IPS-15b (cell line): Measurements from ENCODE around the gene PAX2.
"Not testable (repeated sequence)": the region's sequence is repeated elsewhere in the genome, so short reads cannot be mapped to it uniquely, and the experiment has no call there.

Experiments
- H3K27me3 ChIP-seq: one replicate; pipeline ENCODE4 v1.6.1; 2013; ENCODE audit warnings: low read length; ENCODE audit not compliant: control insufficient read depth, insufficient read depth
- H3K36me3 ChIP-seq: one replicate; pipeline ENCODE4 v1.6.1; 2013; ENCODE audit warnings: low read length; ENCODE audit not compliant: control insufficient read depth, insufficient read depth
- H3K4me1 ChIP-seq: one replicate; pipeline ENCODE4 v1.6.1; 2013; ENCODE audit warnings: mild to moderate bottlenecking, low read length; ENCODE audit not compliant: control insufficient read depth, insufficient read depth
- H3K4me3 ChIP-seq: one replicate; pipeline ENCODE4 v1.5.1; 2013; ENCODE audit warnings: low read depth, low read length
- H3K9ac ChIP-seq: one replicate; pipeline ENCODE4 v1.6.1; 2013; ENCODE audit warnings: low read depth, mild to moderate bottlenecking, low read length
- H3K9me3 ChIP-seq: one replicate; pipeline ENCODE4 v1.6.1; 2013; ENCODE audit warnings: mild to moderate bottlenecking, low read length; ENCODE audit not compliant: control insufficient read depth, insufficient read depth

Gene PAX2

GRCh38 chr10:100744987-100745881 lies at the start of gene PAX2:
Gene PAX2, plus strand, starts transcription at chr10:100745582. Its CDS starts 679 bp downstream, at chr10:100746261.
- Histone ChIP-seq H3K27me3 (peaks cover 89% of the 10 kb centered on the region), H3K9me3 (no peaks in the 10 kb centered on the region), H3K4me1 (peaks cover 6% of the 10 kb centered on the region), H3K36me3 (no peaks in the 10 kb centered on the region), H3K4me3 (peak within 1 kb of the TSS; percentile 41), H3K9ac (no peak within 1 kb of the TSS)

DNA sequence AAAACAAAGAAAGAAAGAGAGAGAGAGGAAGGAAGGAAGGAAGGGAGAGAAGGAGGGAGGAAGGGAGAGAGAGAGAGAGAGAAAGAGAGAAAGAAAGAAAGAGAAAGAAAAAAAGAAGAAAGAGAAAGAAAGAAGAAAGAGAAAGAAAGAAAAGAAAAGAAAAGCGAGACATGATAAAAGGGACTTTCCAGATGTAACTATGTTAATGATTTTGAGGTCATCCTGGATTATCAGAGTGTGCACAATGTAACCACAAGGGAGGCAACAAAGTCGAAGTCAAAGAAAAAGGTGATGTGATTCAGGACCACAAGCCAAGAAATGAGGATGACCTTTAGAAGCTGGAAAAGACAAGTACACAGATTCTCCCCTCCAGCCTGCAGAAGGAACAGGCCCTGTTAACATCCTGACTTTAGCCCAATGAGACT lies 48.9 kb upstream of the PAX2 start:
- H3K9me3 ChIP-seq = no peaks in the 10 kb centered on the region
- no peaks in the 10 kb centered on the region for H3K36me3 ChIP-seq
- no peaks in the 10 kb centered on the region for H3K4me1 ChIP-seq
- H3K9ac ChIP-seq = no peak overlapping the region
- peaks cover 29% of the 10 kb centered on the region for H3K27me3 ChIP-seq
- no peak overlapping the region for H3K4me3 ChIP-seq

GRCh38 chr10:100697070-100697469 lies 48.3 kb upstream of the PAX2 start:
- Histone ChIP-seq H3K36me3 (no peaks in the 10 kb centered on the region), H3K9ac (no peak overlapping the region), H3K9me3 (no peaks in the 10 kb centered on the region), H3K27me3 (peaks cover 23% of the 10 kb centered on the region), H3K4me1 (no peaks in the 10 kb centered on the region), H3K4me3 (no peak overlapping the region)

DNA sequence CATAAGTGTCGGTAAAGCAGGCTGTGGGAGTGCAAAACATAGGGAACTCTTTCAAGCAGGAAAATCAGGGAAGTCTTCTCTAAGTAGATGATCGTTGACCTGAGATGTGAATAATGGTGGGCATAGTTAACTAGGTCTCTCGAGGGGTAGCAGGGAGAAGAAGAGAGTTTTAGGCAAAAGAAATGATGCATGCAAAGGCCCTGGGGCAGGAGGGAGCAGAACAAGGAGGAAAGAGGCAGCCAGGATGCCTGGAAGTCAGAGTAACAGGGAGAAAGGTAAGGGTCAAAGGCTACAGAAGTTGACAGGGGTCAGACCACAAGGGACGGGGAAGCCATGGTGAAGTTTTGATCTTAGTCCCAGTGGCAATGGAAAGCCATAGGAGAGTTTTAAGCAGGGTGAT lies 47.8 kb upstream of the PAX2 start:
- Histone ChIP-seq H3K27me3 (peaks cover 20% of the 10 kb centered on the region), H3K9me3 (no peaks in the 10 kb centered on the region), H3K4me3 (no peak overlapping the region), H3K4me1 (no peaks in the 10 kb centered on the region), H3K36me3 (no peaks in the 10 kb centered on the region), H3K9ac (no peak overlapping the region)

DNA sequence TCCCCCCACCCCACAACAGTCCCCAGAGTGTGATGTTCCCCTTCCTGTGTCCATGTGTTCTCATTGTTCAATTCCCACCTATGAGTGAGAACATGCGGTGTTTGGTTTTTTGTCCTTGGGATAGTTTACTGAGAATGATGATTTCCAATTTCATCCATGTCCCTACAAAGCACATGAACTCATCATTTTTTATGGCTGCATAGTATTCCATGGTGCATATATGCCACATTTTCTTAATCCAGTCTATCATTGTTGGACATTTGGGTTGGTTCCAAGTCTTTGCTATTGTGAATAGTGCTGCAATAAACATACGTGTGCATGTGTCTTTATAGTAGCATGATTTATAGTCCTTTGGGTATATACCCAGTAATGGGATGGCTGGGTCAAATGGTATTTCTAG lies 43.7 kb upstream of the PAX2 start:
- not testable (repeated sequence) for H3K9me3 ChIP-seq

GRCh38 chr10:100705139-100705538 lies 40.2 kb upstream of the PAX2 start:
- Histone ChIP-seq H3K36me3 (no peaks in the 10 kb centered on the region), H3K9ac (no peak overlapping the region), H3K9me3 (no peaks in the 10 kb centered on the region), H3K4me3 (no peak overlapping the region), H3K27me3 (peaks cover 56% of the 10 kb centered on the region), H3K4me1 (peaks cover 2% of the 10 kb centered on the region)

More for the DNA sequence above, 43.7 kb upstream of the PAX2 start:
- not testable (repeated sequence) for H3K36me3 ChIP-seq, H3K4me1 ChIP-seq, H3K9ac ChIP-seq, H3K4me3 ChIP-seq
- H3K27me3 ChIP-seq = peaks cover 35% of the 10 kb centered on the region

DNA sequence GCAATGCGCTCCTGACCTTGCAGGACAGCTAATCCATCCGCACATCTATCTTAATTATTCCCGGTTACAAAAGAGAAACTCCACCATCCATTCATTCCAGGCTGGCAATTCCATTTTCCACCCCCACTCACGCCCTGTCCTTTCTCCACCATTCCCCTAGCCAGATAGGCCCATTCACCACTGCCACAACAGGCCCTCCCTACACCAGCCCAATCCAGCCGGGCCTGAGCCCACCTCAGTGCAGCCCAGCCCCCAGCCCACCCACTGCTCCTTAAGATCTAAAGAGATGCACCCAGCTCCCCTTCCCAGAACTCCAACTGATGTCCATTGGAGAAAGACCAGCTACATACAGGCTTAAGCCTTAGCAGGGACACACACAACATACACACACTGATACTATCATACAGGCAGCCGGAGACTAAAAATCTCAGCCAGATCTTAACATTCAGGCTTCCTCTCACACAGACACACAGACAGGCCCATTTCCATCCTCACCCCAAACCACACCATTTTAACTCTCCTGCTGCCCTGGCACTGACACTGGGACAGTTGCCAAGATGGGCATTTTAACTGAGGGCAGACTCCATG lies 38.0 kb upstream of the PAX2 start:
- no peaks in the 10 kb centered on the region for H3K36me3 ChIP-seq
- H3K4me3 ChIP-seq = no peak overlapping the region
- H3K27me3 ChIP-seq = peaks cover 71% of the 10 kb centered on the region
- H3K9ac ChIP-seq = no peak overlapping the region
- H3K4me1 ChIP-seq = peaks cover 2% of the 10 kb centered on the region
- no peaks in the 10 kb centered on the region for H3K9me3 ChIP-seq

GRCh38 chr10:100709146-100710082 lies 36.0 kb upstream of the PAX2 start:
- Histone ChIP-seq H3K4me3 (peak overlapping the region; percentile 45), H3K9me3 (no peaks in the 10 kb centered on the region), H3K36me3 (no peaks in the 10 kb centered on the region), H3K9ac (no peak overlapping the region), H3K27me3 (peaks cover 85% of the 10 kb centered on the region), H3K4me1 (peaks cover 2% of the 10 kb centered on the region)

DNA sequence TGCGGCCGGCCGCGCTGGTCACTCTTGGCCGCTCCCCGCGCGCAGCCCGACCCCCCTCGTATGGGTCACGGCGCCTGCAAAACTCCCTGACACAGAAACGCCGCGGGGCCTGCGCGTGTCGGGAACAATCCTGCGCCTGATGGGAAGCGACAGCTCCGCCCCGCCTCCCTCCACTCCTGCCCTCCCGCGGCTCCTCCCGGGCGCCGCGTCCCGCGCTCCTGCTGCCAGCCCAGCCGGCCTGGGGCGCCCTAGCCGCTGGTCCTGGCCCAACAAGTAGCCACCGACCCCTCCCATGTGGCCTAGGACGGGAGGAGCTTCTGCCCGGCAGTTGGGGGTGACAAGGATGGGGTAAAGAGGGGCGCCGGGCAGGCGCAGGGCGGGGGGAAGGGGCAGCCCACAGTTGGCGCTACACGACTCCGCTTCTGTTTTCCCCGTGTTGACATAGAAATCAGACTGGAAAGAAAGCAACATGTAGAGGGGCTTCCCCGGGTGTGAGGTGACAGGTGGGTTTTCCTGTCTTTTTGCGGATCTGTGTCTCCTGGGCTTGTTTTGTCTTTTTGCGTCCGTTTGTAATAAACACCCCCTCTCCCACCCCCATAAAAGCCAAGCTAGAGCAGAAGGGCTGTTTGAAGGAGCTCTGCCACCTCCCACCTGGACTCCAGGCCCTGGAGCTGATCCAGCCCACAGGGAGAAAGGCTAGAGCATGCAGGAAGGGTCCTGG lies 35.1 kb upstream of the PAX2 start:
- Histone ChIP-seq H3K9me3 (no peaks in the 10 kb centered on the region), H3K4me1 (peaks cover 2% of the 10 kb centered on the region), H3K36me3 (no peaks in the 10 kb centered on the region), H3K4me3 (peak overlapping the region; percentile 45), H3K27me3 (peaks cover 92% of the 10 kb centered on the region), H3K9ac (no peak overlapping the region)

GRCh38 chr10:100713049-100713858 lies 32.1 kb upstream of the PAX2 start:
- H3K9ac ChIP-seq = no peak overlapping the region
- H3K9me3 ChIP-seq = no peaks in the 10 kb centered on the region
- peak overlapping the region; percentile 48 for H3K4me3 ChIP-seq
- H3K36me3 ChIP-seq = no peaks in the 10 kb centered on the region
- peaks cover 98% of the 10 kb centered on the region for H3K27me3 ChIP-seq
- H3K4me1 ChIP-seq = peaks cover 2% of the 10 kb centered on the region
